GM23338 (cell line): ENCODE data around the gene PSD.

Source experiments
- CREB1 ChIP-seq: fragments of 250-450 bp; sonication (Bioruptor Pico); IDR thresholded peaks from 2 replicates; pipeline ENCODE4 v1.5.0; 2020; ENCODE audit warnings: low read depth, mild to moderate bottlenecking, moderate library complexity
- EZH2 ChIP-seq: fragments of 200-600 bp; sonication (generic); IDR thresholded peaks from one replicate; pipeline ENCODE4 v1.8.0; 2017; ENCODE audit warnings: antibody characterized with exemption, mild to moderate bottlenecking, low read depth; ENCODE audit not compliant: unreplicated experiment
- EZH2phosphoT487 ChIP-seq: fragments of 200-600 bp; sonication (generic); IDR thresholded peaks from one replicate; pipeline ENCODE4 v1.8.1; 2018; ENCODE audit warnings: antibody characterized with exemption; ENCODE audit not compliant: unreplicated experiment
- JUNB ChIP-seq: IDR thresholded peaks from one replicate; pipeline ENCODE4 v1.6.1; 2016; ENCODE audit warnings: antibody characterized with exemption; ENCODE audit not compliant: unreplicated experiment
- POLR2AphosphoS5 ChIP-seq: IDR thresholded peaks from 2 replicates; pipeline ENCODE4 v1.6.1; 2016; ENCODE audit warnings: antibody characterized with exemption, low read depth
- TF ChIP-seq, protein P1 (sequence below), 2 experiments: fragments of 200-600 bp in 1 of 2; sonication (generic) in 1 of 2; conservative IDR thresholded peaks; 2 replicates each; pipeline versions ENCODE4 v1.5.1 to v1.6.1; 2016 to 2017; ENCODE audit warnings: antibody characterized with exemption in 2 of 2, low read depth in 2 of 2, mild to moderate bottlenecking in 2 of 2, moderate library complexity in 1 of 2
- TF ChIP-seq, protein P2 (sequence below): IDR thresholded peaks from one replicate; pipeline ENCODE4 v1.6.1; 2018; ENCODE audit warnings: antibody characterized with exemption; ENCODE audit not compliant: unreplicated experiment
- TF ChIP-seq, protein P3 (sequence below): IDR thresholded peaks from 2 replicates; pipeline ENCODE4 v1.6.1; 2016; ENCODE audit warnings: antibody characterized with exemption

DNA sequence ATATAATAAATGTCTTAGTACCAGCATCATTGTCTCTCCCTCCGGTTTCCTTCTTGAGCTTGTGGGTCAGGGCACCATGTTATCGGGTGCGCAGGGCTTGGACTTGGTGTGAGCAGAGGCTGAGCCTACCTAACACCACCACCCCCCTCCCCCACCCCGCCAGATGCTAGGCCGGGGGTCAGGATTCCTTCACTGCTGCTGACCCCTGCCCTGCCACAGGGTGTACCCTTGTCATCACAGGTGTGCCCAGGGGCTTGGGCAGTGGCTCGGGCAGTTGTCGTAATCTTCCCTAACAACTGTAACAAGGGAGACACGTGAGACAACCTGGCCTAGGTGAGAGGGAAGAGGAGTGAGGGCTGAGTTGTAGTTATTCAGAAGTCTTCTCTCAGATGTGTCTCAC lies 35.7 kb downstream of the PSD start:
- TF ChIP-seq, protein P1, sequence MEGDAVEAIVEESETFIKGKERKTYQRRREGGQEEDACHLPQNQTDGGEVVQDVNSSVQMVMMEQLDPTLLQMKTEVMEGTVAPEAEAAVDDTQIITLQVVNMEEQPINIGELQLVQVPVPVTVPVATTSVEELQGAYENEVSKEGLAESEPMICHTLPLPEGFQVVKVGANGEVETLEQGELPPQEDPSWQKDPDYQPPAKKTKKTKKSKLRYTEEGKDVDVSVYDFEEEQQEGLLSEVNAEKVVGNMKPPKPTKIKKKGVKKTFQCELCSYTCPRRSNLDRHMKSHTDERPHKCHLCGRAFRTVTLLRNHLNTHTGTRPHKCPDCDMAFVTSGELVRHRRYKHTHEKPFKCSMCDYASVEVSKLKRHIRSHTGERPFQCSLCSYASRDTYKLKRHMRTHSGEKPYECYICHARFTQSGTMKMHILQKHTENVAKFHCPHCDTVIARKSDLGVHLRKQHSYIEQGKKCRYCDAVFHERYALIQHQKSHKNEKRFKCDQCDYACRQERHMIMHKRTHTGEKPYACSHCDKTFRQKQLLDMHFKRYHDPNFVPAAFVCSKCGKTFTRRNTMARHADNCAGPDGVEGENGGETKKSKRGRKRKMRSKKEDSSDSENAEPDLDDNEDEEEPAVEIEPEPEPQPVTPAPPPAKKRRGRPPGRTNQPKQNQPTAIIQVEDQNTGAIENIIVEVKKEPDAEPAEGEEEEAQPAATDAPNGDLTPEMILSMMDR (conservative IDR thresholded peaks at IDR 0.05; ENCODE audit: low read depth in 2 of 2), result no peak
- TF ChIP-seq, protein P2, sequence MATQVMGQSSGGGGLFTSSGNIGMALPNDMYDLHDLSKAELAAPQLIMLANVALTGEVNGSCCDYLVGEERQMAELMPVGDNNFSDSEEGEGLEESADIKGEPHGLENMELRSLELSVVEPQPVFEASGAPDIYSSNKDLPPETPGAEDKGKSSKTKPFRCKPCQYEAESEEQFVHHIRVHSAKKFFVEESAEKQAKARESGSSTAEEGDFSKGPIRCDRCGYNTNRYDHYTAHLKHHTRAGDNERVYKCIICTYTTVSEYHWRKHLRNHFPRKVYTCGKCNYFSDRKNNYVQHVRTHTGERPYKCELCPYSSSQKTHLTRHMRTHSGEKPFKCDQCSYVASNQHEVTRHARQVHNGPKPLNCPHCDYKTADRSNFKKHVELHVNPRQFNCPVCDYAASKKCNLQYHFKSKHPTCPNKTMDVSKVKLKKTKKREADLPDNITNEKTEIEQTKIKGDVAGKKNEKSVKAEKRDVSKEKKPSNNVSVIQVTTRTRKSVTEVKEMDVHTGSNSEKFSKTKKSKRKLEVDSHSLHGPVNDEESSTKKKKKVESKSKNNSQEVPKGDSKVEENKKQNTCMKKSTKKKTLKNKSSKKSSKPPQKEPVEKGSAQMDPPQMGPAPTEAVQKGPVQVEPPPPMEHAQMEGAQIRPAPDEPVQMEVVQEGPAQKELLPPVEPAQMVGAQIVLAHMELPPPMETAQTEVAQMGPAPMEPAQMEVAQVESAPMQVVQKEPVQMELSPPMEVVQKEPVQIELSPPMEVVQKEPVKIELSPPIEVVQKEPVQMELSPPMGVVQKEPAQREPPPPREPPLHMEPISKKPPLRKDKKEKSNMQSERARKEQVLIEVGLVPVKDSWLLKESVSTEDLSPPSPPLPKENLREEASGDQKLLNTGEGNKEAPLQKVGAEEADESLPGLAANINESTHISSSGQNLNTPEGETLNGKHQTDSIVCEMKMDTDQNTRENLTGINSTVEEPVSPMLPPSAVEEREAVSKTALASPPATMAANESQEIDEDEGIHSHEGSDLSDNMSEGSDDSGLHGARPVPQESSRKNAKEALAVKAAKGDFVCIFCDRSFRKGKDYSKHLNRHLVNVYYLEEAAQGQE, result no peak
- no peak for TF ChIP-seq EZH2
- no peak for TF ChIP-seq EZH2phosphoT487
- TF ChIP-seq POLR2AphosphoS5, result no peak
- TF ChIP-seq JUNB, result no peak
- TF ChIP-seq CREB1, result no peak
- TF ChIP-seq, protein P3, sequence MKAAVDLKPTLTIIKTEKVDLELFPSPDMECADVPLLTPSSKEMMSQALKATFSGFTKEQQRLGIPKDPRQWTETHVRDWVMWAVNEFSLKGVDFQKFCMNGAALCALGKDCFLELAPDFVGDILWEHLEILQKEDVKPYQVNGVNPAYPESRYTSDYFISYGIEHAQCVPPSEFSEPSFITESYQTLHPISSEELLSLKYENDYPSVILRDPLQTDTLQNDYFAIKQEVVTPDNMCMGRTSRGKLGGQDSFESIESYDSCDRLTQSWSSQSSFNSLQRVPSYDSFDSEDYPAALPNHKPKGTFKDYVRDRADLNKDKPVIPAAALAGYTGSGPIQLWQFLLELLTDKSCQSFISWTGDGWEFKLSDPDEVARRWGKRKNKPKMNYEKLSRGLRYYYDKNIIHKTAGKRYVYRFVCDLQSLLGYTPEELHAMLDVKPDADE, result no peak
